K562 (cell line): ENCODE results near the gene WWP2. TPM values are rescaled to one million over a fixed set of nuclear protein-coding genes. Genes with fewer than 3 reads are reported as not detected.

Experiments
- ATAC-seq: fragments of 200-7000 bp; cut with Tn5 transposase; 3 replicates; pipeline ENCODE4 v1.9.1; 2020; ENCODE audit warnings: moderate library complexity
- BruUV-seq: library from RNA; stranded (reverse); fragments of 400-500 nt; replicated peaks from 2 replicates; lab custom pipeline; 2021; lab: Mats Ljungman, UMichigan
- CTCF ChIA-PET: fragments of 300-600 bp; formaldehyde crosslinking; extraction: SDS; loops from one replicate; lab custom pipeline; 2021; ENCODE audit warnings: low intra/inter-chr PET ratio; lab: Yijun Ruan, JAX
- POLR2A ChIA-PET: fragments of 300-600, 350-650 bp; sonication (Branson Sonifier 250); formaldehyde crosslinking; extraction: SDS; loops from one replicate; lab custom pipeline; 2021; ENCODE audit warnings: antibody characterized with exemption, inconsistent platforms; lab: Yijun Ruan, JAX
- DNase-seq, 4 experiments: peaks; one replicate each; pipeline versions ENCODE4 v3.0.0 to v3.0.0-alpha.2; 2011 to 2018; ENCODE audit warnings: low spot score in 3 of 4, mixed read lengths in 3 of 4; ENCODE audit errors: extremely low read depth in 1 of 4
- FAIRE-seq: peaks from 2 replicates; lab custom pipeline; 2011; peaks lifted over from hg19 to GRCh38; lab: Jason Lieb, UNC
- H2AFZ ChIP-seq: 2 replicates; pipeline ENCODE4 v1.6.0; 2011; ENCODE audit warnings: low read depth, low read length, control low read depth, inconsistent platforms
- H3K27ac ChIP-seq: fragments of 200-600 bp; 3 replicates; pipeline ENCODE4 v1.8.0; 2011; ENCODE audit warnings: low read depth, mild to moderate bottlenecking, control low read depth, inconsistent platforms, low read length, moderate library complexity, mixed read lengths; ENCODE audit errors: extremely low read depth
- H3K27me3 ChIP-seq, 2 experiments: fragments of 300-600 bp in 1 of 2; 2 replicates in 1 of 2; 3 replicates in 1 of 2; pipeline versions ENCODE4 v1.6.0 to v1.8.0; 2011; ENCODE audit warnings: inconsistent platforms in 2 of 2, low read length in 2 of 2, mild to moderate bottlenecking in 1 of 2, mixed read lengths in 1 of 2, moderate library complexity in 1 of 2; ENCODE audit not compliant: control insufficient read depth in 2 of 2, insufficient read depth in 2 of 2
- H3K36me3 ChIP-seq: fragments of 300-600 bp; 3 replicates; pipeline ENCODE4 v1.8.0; 2011; ENCODE audit warnings: mild to moderate bottlenecking, low read length, inconsistent platforms; ENCODE audit not compliant: control insufficient read depth, insufficient read depth
- H3K4me1 ChIP-seq, 2 experiments: fragments of 200-600 bp in 1 of 2; replicated peaks in 1 of 2; 2 replicates in 1 of 2; 3 replicates in 1 of 2; pipeline versions ENCODE4 v1.5.1 to v1.8.0; 2011; ENCODE audit warnings: inconsistent platforms in 2 of 2, low read length in 2 of 2, mild to moderate bottlenecking in 1 of 2, mixed read lengths in 1 of 2, moderate library complexity in 1 of 2; ENCODE audit not compliant: control insufficient read depth in 2 of 2, insufficient read depth in 2 of 2
- H3K4me2 ChIP-seq: 2 replicates; pipeline ENCODE4 v1.6.1; 2011; ENCODE audit warnings: low read length, control low read depth, inconsistent platforms, mixed read lengths; ENCODE audit not compliant: insufficient read depth
- H3K4me3 ChIP-seq: fragments of 200-600 bp; sonication (generic), shearing (Covaris generic); 2 replicates; pipeline ENCODE4 v1.5.1; 2016; ENCODE audit warnings: control low read depth, inconsistent platforms
- H3K79me2 ChIP-seq: fragments of 200-600 bp; 3 replicates; pipeline ENCODE4 v1.8.0; 2011; ENCODE audit warnings: low read length, inconsistent platforms; ENCODE audit not compliant: control insufficient read depth, insufficient read depth
- H3K9ac ChIP-seq, 2 experiments: 2 replicates each; pipeline versions ENCODE4 v1.6.0 to v1.6.1; 2011; ENCODE audit warnings: low read depth in 2 of 2, low read length in 2 of 2, control low read depth in 1 of 2, inconsistent platforms in 1 of 2, mild to moderate bottlenecking in 1 of 2, mixed read lengths in 1 of 2; ENCODE audit not compliant: insufficient read depth in 1 of 2
- H3K9me1 ChIP-seq: one replicate; pipeline ENCODE4 v1.6.0; 2011; ENCODE audit warnings: inconsistent platforms, mild to moderate bottlenecking, low read length, moderate library complexity; ENCODE audit not compliant: control insufficient read depth, insufficient read depth
- H3K9me3 ChIP-seq: replicated peaks from 2 replicates; pipeline ENCODE4 v1.5.1; 2011; ENCODE audit warnings: low read depth, low read length, inconsistent platforms; ENCODE audit not compliant: control insufficient read depth, insufficient read depth
- H4K20me1 ChIP-seq: replicated peaks from 2 replicates; pipeline ENCODE4 v1.6.1; 2011; ENCODE audit warnings: low read length, inconsistent platforms, mixed read lengths; ENCODE audit not compliant: control insufficient read depth, insufficient read depth
- CREM ChIP-seq: IDR thresholded peaks from 2 replicates; pipeline ENCODE4 v1.6.1; 2014; ENCODE audit warnings: antibody characterized with exemption, low read depth
- KLF10 ChIP-seq: fragments of 250-450 bp; sonication (Bioruptor Pico); IDR thresholded peaks from 2 replicates; pipeline ENCODE4 v1.6.1; 2021; ENCODE audit warnings: matching md5 sums
- POLR2G ChIP-seq: fragments of 200-400 bp; formaldehyde crosslinking; IDR thresholded peaks from 2 replicates; pipeline ENCODE4 v1.6.1; 2017; ENCODE audit warnings: low read depth, mild to moderate bottlenecking, antibody characterized with exemption, low read length, moderate library complexity
- RBFOX2 ChIP-seq: fragments of 200-400 bp; formaldehyde crosslinking; IDR thresholded peaks from 2 replicates; pipeline ENCODE4 v1.6.1; 2017; ENCODE audit warnings: low read depth, mild to moderate bottlenecking, low read length, moderate library complexity
- TGIF2 ChIP-seq: sonication (generic); formaldehyde crosslinking; IDR thresholded peaks from 2 replicates; pipeline ENCODE4 v1.8.1; 2022; ENCODE audit warnings: mild to moderate bottlenecking, missing genetic modification reagents, moderate library complexity
- WGBS: fragments of 100-300 bp; shearing (Covaris generic); methylation state at CpG from one replicate; pipeline ENCODE4 v1.1.6; 2016; ENCODE audit warnings: low coverage, mixed read lengths; ENCODE audit not compliant: insufficient coverage; ENCODE audit errors: missing lambda C conversion rate; 5-methylcytosine and 5-hydroxymethylcytosine counted together
- in situ Hi-C: fragments of 300-500 bp; cut with MboI; formaldehyde crosslinking; loops from 4 replicates; pipeline ENCODE4 v1.15.0; 2018; ENCODE audit warnings: inconsistent platforms, mixed read lengths
- intact Hi-C: fragments of 100-400 bp; cut with micrococcal nuclease; formaldehyde crosslinking; loops from 2 replicates; pipeline ENCODE4 v1.14.2; 2022
- polyA plus RNA-seq, 8 experiments: library from polyadenylated mRNA; depleted of rRNA in 4 of 8; stranded (reverse) in 5 of 8; unstranded in 3 of 8; fragments of >200 nt; fragmentation: Nextera tagmentation in 2 of 8; fragmentation: Illumina TruSeq in 1 of 8; extraction: Ambion mirVana in 2 of 8; extraction: Trizol in 1 of 8; gene quantifications; 2 replicates each; pipeline versions ENCODE4 v1.2.1 to v1.2.3, GENCODE V29; 2011 to 2014; ENCODE audit warnings: inconsistent platforms in 1 of 8, missing spikeins in 1 of 8
- total RNA-seq, 7 experiments: library from RNA; depleted of rRNA in 6 of 7; stranded (reverse); fragments of >200 nt in 6 of 7; fragmentation: Illumina TruSeq in 2 of 7; extraction: Trizol in 2 of 7; gene quantifications; 2 replicates each; pipeline versions ENCODE4 v1.2.1 to v1.2.3, GENCODE V29; 2011 to 2021; ENCODE audit warnings: low replicate concordance in 1 of 7
- TF ChIP-seq, protein P1 (sequence below), 2 experiments: fragments of 450-650 bp; IDR thresholded peaks; 2 replicates each; pipeline ENCODE4 v1.6.1; 2016

WWP2 gene
- total and polyA plus RNA-seq, 9 of the 15 experiments (the other 6 are each of a cell fraction or from before 2014, with no cell fraction given) = 1.9 to 34.4 (median 14.6) TPM

DNA sequence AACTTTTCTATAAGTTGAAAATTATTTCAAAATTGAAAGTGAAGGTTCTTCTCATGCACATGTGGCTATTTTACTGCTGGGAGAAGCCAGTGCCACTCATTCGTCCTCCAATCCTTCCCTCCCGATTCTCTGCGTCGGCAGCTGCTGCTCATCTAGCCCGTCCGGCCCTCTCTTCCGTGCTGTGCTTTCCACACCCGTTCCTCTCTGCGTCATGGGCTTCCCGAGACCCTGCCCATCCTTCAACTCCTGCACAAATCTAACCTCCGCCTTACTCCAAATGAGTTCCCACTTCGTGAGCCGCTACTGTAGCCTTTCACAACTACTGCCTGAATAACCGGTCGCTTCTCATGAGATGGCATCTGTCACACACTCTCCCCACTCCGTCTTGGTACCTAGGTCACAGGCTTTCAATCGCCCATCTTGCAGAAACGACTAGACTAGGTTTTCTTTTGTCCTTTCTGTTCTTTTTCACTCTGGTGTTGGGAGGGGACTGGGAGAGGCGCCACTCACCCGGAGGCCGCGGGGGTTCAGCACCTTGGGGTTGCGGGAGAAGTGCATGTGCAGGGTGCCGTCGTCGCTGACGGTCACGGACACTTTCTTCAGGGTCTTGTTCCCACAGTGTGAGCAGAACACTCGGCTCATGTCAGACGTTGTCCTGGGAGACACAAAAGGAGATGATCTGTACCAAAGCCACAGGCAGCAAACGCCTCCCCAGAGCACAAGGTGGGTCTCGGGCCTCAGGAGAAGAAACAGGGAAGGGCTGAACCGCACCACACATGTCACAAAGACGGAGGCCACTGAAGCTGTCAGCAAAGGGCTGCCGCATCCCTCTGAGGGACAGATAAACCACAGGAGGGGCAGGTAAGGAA is 17.5 kb upstream of the WWP2 start:
- peaks cover 95% of the 10 kb centered on the region for H3K36me3 ChIP-seq
- FAIRE-seq (no peak), ATAC-seq (no peak)
- in situ Hi-C loops = no loop called here
- no peaks in the 10 kb centered on the region; the same call in 1 of the 2 replicates for H4K20me1 ChIP-seq
- intact Hi-C loops = no loop called here
- peaks cover 21% of the 10 kb centered on the region for H3K79me2 ChIP-seq
- BruUV-seq = no TSS peak
- H2AFZ ChIP-seq = no peak overlapping the region
- H3K9me3 ChIP-seq = no peaks in the 10 kb centered on the region
- no peak overlapping the region for H3K9ac ChIP-seq
- H3K9me1 ChIP-seq = no peaks in the 10 kb centered on the region
- H3K4me2 ChIP-seq = no peak overlapping the region
- TF ChIP-seq CREM (no peak), RBFOX2 (peak; percentile 48), TGIF2 (no peak), KLF10 (no peak), POLR2G (0 out of 2 replicates have a peak, but pooled peaks have one; percentile 28)
- TF ChIP-seq, protein P1, sequence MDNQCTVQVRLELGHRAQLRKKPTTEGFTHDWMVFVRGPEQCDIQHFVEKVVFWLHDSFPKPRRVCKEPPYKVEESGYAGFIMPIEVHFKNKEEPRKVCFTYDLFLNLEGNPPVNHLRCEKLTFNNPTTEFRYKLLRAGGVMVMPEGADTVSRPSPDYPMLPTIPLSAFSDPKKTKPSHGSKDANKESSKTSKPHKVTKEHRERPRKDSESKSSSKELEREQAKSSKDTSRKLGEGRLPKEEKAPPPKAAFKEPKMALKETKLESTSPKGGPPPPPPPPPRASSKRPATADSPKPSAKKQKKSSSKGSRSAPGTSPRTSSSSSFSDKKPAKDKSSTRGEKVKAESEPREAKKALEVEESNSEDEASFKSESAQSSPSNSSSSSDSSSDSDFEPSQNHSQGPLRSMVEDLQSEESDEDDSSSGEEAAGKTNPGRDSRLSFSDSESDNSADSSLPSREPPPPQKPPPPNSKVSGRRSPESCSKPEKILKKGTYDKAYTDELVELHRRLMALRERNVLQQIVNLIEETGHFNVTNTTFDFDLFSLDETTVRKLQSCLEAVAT (IDR thresholded peaks at IDR 0.05) = 0 out of 4 replicates have a peak, but pooled peaks of 1 of the 2 experiments have one; percentile 30
- TF ChIP-seq, all 486 proteins: peak for 3
- ChIA-PET POLR2A (interaction anchor here (3.7 kb wide), 1 partner anchor 19 kb away, joined by 19 read pairs; the partner anchor contains the start of gene NQO1), CTCF (no interaction called here)
- WGBS = 94% methylated on average over 35 of the region's 35 CpGs
- no peak overlapping the region for H3K4me3 ChIP-seq
- no peak overlapping the region for H3K27ac ChIP-seq
- H3K27me3 ChIP-seq = no peaks in the 10 kb centered on the region
- no peak for DNase-seq
- 0 out of 5 replicates have a peak, but pooled peaks cover 0 to 3% of the 10 kb centered on the region in 2 experiments for H3K4me1 ChIP-seq
